HL-60 (cell line): ENCODE data around the gene GSK3A.

Experiments used
- DNase-seq, 2 experiments: peaks; one replicate each; pipeline ENCODE4 v3.0.0-alpha.2; 2010 to 2020; ENCODE audit warnings: low read depth in 1 of 2, low spot score in 1 of 2
- H3K27ac ChIP-seq: fragments of 250-450 bp; sonication (Bioruptor Pico); replicated peaks from 2 replicates; pipeline ENCODE4 v1.5.1; 2020; ENCODE audit warnings: mild to moderate bottlenecking, moderate library complexity
- H3K27me3 ChIP-seq: fragments of 250-450 bp; sonication (Bioruptor Pico); 2 replicates; pipeline ENCODE4 v1.5.1; 2021; ENCODE audit warnings: mild to moderate bottlenecking, moderate library complexity; ENCODE audit not compliant: insufficient read depth, poor library complexity, severe bottlenecking
- H3K4me3 ChIP-seq: replicated peaks from 2 replicates; pipeline ENCODE4 v1.5.1; 2011; ENCODE audit warnings: mild to moderate bottlenecking, control low read depth, low read length; ENCODE audit not compliant: insufficient read depth
- CTCF ChIP-seq: IDR thresholded peaks from one replicate; pipeline ENCODE4 v1.5.1; 2011; ENCODE audit warnings: low read length, control low read depth, inconsistent platforms; ENCODE audit not compliant: insufficient read depth
- GABPA ChIP-seq: IDR thresholded peaks from 2 replicates; pipeline ENCODE4 v1.6.1; 2012; ENCODE audit warnings: low read depth
- POLR2AphosphoS5 ChIP-seq: IDR thresholded peaks from 2 replicates; pipeline ENCODE4 v1.6.1; 2012; ENCODE audit warnings: low read depth
- REST ChIP-seq: IDR thresholded peaks from 2 replicates; pipeline ENCODE4 v1.6.1; 2012; ENCODE audit warnings: low read depth; ENCODE audit not compliant: insufficient replicate concordance
- SPI1 ChIP-seq: IDR thresholded peaks from 2 replicates; pipeline ENCODE4 v1.6.1; 2012; ENCODE audit warnings: low read depth, mild to moderate bottlenecking, borderline replicate concordance

Gene GSK3A

GRCh38 chr19:42230571-42230970 is 11.8 kb downstream of the GSK3A start:
- no peaks in the 10 kb centered on the region for H3K27me3 ChIP-seq
- H3K27ac ChIP-seq: no peak overlapping the region
- H3K4me3 ChIP-seq: no peak overlapping the region
- TF ChIP-seq SPI1 (no peak), GABPA (no peak), REST (no peak), POLR2AphosphoS5 (no peak; the same call in none of the 2 replicates), CTCF (no peak)
- no peak for DNase-seq

- H3K27me3 ChIP-seq: no peaks in the 10 kb centered on the region
- DNase-seq: no peak
- H3K4me3 ChIP-seq: no peak overlapping the region
- H3K27ac ChIP-seq: no peak overlapping the region
- TF ChIP-seq CTCF (no peak), POLR2AphosphoS5 (no peak; the same call in none of the 2 replicates), SPI1 (no peak), GABPA (no peak)
Observed at GRCh38 chr19:42229855-42230351, 12.5 kb downstream of the GSK3A start.

- no peak overlapping the region for H3K4me3 ChIP-seq
- no peak overlapping the region for H3K27ac ChIP-seq
- H3K27me3 ChIP-seq: no peaks in the 10 kb centered on the region
- DNase-seq: no peak
- TF ChIP-seq REST (no peak), GABPA (no peak), SPI1 (no peak), CTCF (no peak), POLR2AphosphoS5 (no peak)
Observed at GRCh38 chr19:42229301-42229854, 13.0 kb downstream of the GSK3A start.

- no peak for TF ChIP-seq POLR2AphosphoS5
- no peak for TF ChIP-seq SPI1
- TF ChIP-seq CTCF: no peak
- no peak for TF ChIP-seq REST
- TF ChIP-seq GABPA: no peak
- Histone ChIP-seq H3K4me3 (no peak overlapping the region), H3K27ac (no peak overlapping the region), H3K27me3 (no peaks in the 10 kb centered on the region)
- no peak for DNase-seq
Observed at GRCh38 chr19:42228641-42229040, 13.8 kb downstream of the GSK3A start.
